ENCODE results near the gene HYAL3.

The HYAL3 gene

GRCh38 chr3:50260027-50260941, 38.9 kb downstream of the HYAL3 start:
- peak; percentile 53 for TF ChIP-seq CTCF (IDR thresholded peaks at IDR 0.05; ENCODE audit: low read depth, low read length)
- H3K4me3 ChIP-seq (replicated peaks in 1 of 2; ENCODE audit: low read depth in 2 of 2, low read length in 2 of 2), result peak overlapping the region; percentile 52 to 56
- peak; percentile 88 to 94 for DNase-seq (ENCODE audit: low read depth in 2 of 2)

GRCh38 chr3:50259432-50260026, 39.7 kb downstream of the HYAL3 start:
- no peak overlapping the region for H3K4me3 ChIP-seq (replicated peaks in 1 of 2; ENCODE audit: low read depth in 2 of 2, low read length in 2 of 2)
- TF ChIP-seq CTCF (IDR thresholded peaks at IDR 0.05; ENCODE audit: low read depth, low read length), result no peak
- DNase-seq (ENCODE audit: low read depth in 2 of 2), result no peak

GRCh38 chr3:50258979-50259378, 40.2 kb downstream of the HYAL3 start:
- no peak overlapping the region for H3K4me3 ChIP-seq (replicated peaks in 1 of 2; ENCODE audit: low read depth in 2 of 2, low read length in 2 of 2)
- TF ChIP-seq CTCF (IDR thresholded peaks at IDR 0.05; ENCODE audit: low read depth, low read length), result no peak
- no peak for DNase-seq (ENCODE audit: low read depth in 2 of 2)

- no peak for DNase-seq (ENCODE audit: low read depth in 2 of 2)
- no peak for TF ChIP-seq CTCF (IDR thresholded peaks at IDR 0.05; ENCODE audit: low read depth, low read length)
- no peak overlapping the region for H3K4me3 ChIP-seq (replicated peaks in 1 of 2; ENCODE audit: low read depth in 2 of 2, low read length in 2 of 2)
These were observed 41.0 kb downstream of the HYAL3 start for GRCh38 chr3:50258029-50258680.

GRCh38 chr3:50256978-50257890, 42.0 kb downstream of the HYAL3 start:
- H3K4me3 ChIP-seq (replicated peaks in 1 of 2; ENCODE audit: low read depth in 2 of 2, low read length in 2 of 2), result no peak overlapping the region
- peak; percentile 52 to 54 for DNase-seq (ENCODE audit: low read depth in 2 of 2)
- peak; percentile 67 for TF ChIP-seq CTCF (IDR thresholded peaks at IDR 0.05; ENCODE audit: low read depth, low read length)

- no peak for TF ChIP-seq CTCF (IDR thresholded peaks at IDR 0.05; ENCODE audit: low read depth, low read length)
- no peak overlapping the region for H3K4me3 ChIP-seq (replicated peaks in 1 of 2; ENCODE audit: low read depth in 2 of 2, low read length in 2 of 2)
- no peak for DNase-seq (ENCODE audit: low read depth in 2 of 2)
These were observed 44.0 kb downstream of the HYAL3 start for GRCh38 chr3:50255251-50255615.
